Measurements from ENCODE around the gene PRDM8. TPM values are rescaled to one million over a fixed set of nuclear protein-coding genes. Genes with fewer than 3 reads are reported as not detected.

PRDM8 gene
- total and polyA plus RNA-seq, 8 donors: 0.14 to 1.5 (median 0.57) TPM

DNA sequence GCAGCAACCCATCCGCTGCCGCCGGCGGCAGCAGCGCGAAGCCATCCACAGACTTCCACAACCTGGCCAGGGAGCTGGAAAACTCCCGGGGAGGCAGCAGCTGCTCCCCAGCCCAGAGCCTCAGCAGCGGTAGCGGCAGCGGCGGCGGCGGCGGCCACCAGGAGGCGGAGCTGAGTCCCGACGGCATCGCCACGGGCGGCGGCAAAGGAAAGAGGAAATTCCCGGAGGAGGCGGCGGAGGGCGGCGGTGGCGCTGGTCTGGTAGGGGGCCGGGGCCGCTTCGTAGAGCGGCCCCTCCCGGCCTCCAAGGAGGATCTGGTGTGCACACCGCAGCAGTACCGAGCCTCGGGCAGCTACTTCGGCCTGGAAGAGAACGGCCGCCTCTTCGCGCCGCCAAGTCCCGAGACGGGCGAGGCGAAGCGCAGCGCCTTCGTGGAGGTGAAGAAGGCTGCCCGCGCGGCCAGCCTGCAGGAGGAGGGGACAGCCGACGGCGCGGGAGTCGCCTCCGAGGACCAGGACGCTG lies 4.9 kb downstream of the PRDM8 start:
- peak overlapping the region in 3 of 4 donors; percentile 33 to 64 (median 56) for H3K27ac ChIP-seq

GRCh38 chr4:80202741-80203553 lies 5.6 kb downstream of the PRDM8 start:
- Histone ChIP-seq H3K27ac (peak overlapping the region in 3 of 4 donors; percentile 33 to 64 (median 56)), H3K9me3 (no peaks in the 10 kb centered on the region), H3K4me1 (peaks cover 0 to 5% (median 0%) of the 10 kb centered on the region in 3 donors), H3K36me3 (no peaks in the 10 kb centered on the region), H3K27me3 (peaks cover 0 to 20% (median 5%) of the 10 kb centered on the region in 4 donors), H3K4me3 (peak overlapping the region; percentile 36 to 63 (median 46))
- ATAC-seq (peak; percentile 29 to 69 (median 42)), FAIRE-seq (no peak), DNase-seq (peak in 5 of 6 donors; percentile 21 to 77 (median 32))
- 2 to 4% methylated on average over 71 to 88 of the region's 88 CpGs for WGBS, 2 donors
- intact Hi-C loops (cut with DNase I): no loop called here
- TF ChIP-seq, protein P1, sequence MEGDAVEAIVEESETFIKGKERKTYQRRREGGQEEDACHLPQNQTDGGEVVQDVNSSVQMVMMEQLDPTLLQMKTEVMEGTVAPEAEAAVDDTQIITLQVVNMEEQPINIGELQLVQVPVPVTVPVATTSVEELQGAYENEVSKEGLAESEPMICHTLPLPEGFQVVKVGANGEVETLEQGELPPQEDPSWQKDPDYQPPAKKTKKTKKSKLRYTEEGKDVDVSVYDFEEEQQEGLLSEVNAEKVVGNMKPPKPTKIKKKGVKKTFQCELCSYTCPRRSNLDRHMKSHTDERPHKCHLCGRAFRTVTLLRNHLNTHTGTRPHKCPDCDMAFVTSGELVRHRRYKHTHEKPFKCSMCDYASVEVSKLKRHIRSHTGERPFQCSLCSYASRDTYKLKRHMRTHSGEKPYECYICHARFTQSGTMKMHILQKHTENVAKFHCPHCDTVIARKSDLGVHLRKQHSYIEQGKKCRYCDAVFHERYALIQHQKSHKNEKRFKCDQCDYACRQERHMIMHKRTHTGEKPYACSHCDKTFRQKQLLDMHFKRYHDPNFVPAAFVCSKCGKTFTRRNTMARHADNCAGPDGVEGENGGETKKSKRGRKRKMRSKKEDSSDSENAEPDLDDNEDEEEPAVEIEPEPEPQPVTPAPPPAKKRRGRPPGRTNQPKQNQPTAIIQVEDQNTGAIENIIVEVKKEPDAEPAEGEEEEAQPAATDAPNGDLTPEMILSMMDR (IDR thresholded peaks at IDR 0.05): no peak

More for the DNA sequence above, 4.9 kb downstream of the PRDM8 start:
- FAIRE-seq (no peak), ATAC-seq (peak; percentile 92 to 96 (median 93)), DNase-seq (peak; percentile 78 to 97 (median 86))
- WGBS, 2 donors: 1 to 4% methylated on average over 29 to 58 of the region's 58 CpGs
- TF ChIP-seq, protein P1 (IDR thresholded peaks at IDR 0.05): peak; percentile 81 to 85 (median 81)
- intact Hi-C loops (cut with DNase I): no loop called here
- no peaks in the 10 kb centered on the region for H3K36me3 ChIP-seq
- peaks cover 0 to 24% (median 5%) of the 10 kb centered on the region in 4 donors for H3K27me3 ChIP-seq
- no peaks in the 10 kb centered on the region for H3K9me3 ChIP-seq
- H3K4me1 ChIP-seq: peaks cover 0 to 5% (median 2%) of the 10 kb centered on the region in 3 donors
- peak overlapping the region; percentile 36 to 63 (median 46) for H3K4me3 ChIP-seq

GRCh38 chr4:80204433-80205011 lies 7.2 kb downstream of the PRDM8 start:
- intact Hi-C loops (cut with DNase I): no loop called here
- WGBS, 2 donors: 69 to 72% methylated on average over 5 of the region's 5 CpGs
- Histone ChIP-seq H3K4me3 (no peak overlapping the region), H3K27me3 (peaks cover 0 to 8% (median 3%) of the 10 kb centered on the region in 4 donors), H3K9me3 (no peaks in the 10 kb centered on the region), H3K27ac (no peak overlapping the region), H3K36me3 (no peaks in the 10 kb centered on the region), H3K4me1 (peaks cover 0 to 12% (median 0%) of the 10 kb centered on the region in 3 donors)
- ATAC-seq: no peak
- no peak for DNase-seq
- FAIRE-seq: no peak
- TF ChIP-seq, protein P1 (IDR thresholded peaks at IDR 0.05): no peak

- intact Hi-C loops (cut with DNase I): no loop called here
- no peaks in the 10 kb centered on the region for H3K9me3 ChIP-seq
- TF ChIP-seq, protein P1 (IDR thresholded peaks at IDR 0.05): no peak
- FAIRE-seq (no peak), DNase-seq (no peak), ATAC-seq (no peak)
- no peaks in the 10 kb centered on the region for H3K36me3 ChIP-seq
- no peak overlapping the region for H3K27ac ChIP-seq
- peaks cover 0 to 4% (median 0%) of the 10 kb centered on the region in 4 donors for H3K27me3 ChIP-seq
- H3K4me3 ChIP-seq: no peak overlapping the region
- peaks cover 0 to 12% (median 0%) of the 10 kb centered on the region in 3 donors for H3K4me1 ChIP-seq
- 92% methylated on average over 9 of the region's 9 CpGs for WGBS, 2 donors
Measured at GRCh38 chr4:80206111-80206510, 8.8 kb downstream of the PRDM8 start.
